GM19452 (cell line): Measurements from ENCODE around the gene USO1.
"Not testable (repeated sequence)": the region's sequence is repeated elsewhere in the genome, so short reads cannot be mapped to it uniquely, and the experiment has no call there.

Source experiments
- ATAC-seq: cut with Tn5 transposase; IDR thresholded peaks from one replicate; pipeline ENCODE4 v1.9.1; 2021; ENCODE audit not compliant: unreplicated experiment

USO1 gene

GRCh38 chr4:75834095-75834771 is 109.9 kb downstream of the USO1 start:
- ATAC-seq: no peak

GRCh38 chr4:75834772-75835154 is 110.4 kb downstream of the USO1 start:
- ATAC-seq: no peak

- no peak for ATAC-seq
These were observed 117.5 kb downstream of the USO1 start for GRCh38 chr4:75841641-75842520.

GRCh38 chr4:75843596-75843995 is 119.2 kb downstream of the USO1 start:
- ATAC-seq: no peak

GRCh38 chr4:75844151-75844662 is 119.8 kb downstream of the USO1 start:
- ATAC-seq: no peak

- no peak for ATAC-seq
These were observed 121.6 kb downstream of the USO1 start for GRCh38 chr4:75845992-75846391.

- not testable (repeated sequence) for ATAC-seq
These were observed 123.9 kb downstream of the USO1 start for GRCh38 chr4:75848171-75848760.

- ATAC-seq: no peak
These were observed 124.5 kb downstream of the USO1 start for GRCh38 chr4:75848891-75849290.

- ATAC-seq: no peak
These were observed 125.1 kb downstream of the USO1 start for GRCh38 chr4:75849461-75849860.

GRCh38 chr4:75858721-75859120 is 134.3 kb downstream of the USO1 start:
- no peak for ATAC-seq

- no peak for ATAC-seq
These were observed 136.2 kb downstream of the USO1 start for GRCh38 chr4:75860606-75861005.
